ENCODE results near the gene TGFBRAP1.

DNA sequence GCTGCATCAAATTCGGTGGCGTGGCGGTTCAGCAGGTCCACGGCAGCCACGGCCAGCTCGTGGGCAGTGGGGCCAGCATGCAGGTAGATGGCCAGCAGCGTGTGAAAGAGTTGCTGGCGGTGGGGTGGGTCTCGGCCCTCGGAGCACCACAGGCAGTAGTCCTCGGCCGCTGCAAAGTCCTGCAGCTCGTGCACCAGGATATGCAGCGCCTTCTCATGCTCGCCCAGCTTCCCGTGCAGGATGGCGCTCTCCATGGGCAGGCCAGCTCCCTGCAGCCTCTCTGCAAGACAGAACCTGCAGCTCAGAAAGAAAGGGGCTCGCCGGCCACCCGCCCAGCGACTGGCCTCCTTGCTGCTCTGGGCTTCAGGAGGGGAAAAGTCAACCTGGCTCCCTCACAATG is 60.1 kb downstream of the TGFBRAP1 start:
- TF ChIP-seq EZH2 (IDR thresholded peaks at IDR 0.05; ENCODE audit: insufficient read depth, poor library complexity, severe bottlenecking) (no peak), EZH2phosphoT487 (IDR thresholded peaks at IDR 0.05; ENCODE audit: insufficient read depth, low read depth) (no peak)
